H9 (cell line): ENCODE data around the gene KCTD1. TPM values are rescaled to one million over a fixed set of nuclear protein-coding genes. Genes with fewer than 3 reads are reported as not detected.
A peak's percentile ranks its signal among the peaks of the same experiment; 100 is the strongest.

Experiments
- DNase-seq: peaks from one replicate; pipeline ENCODE4 v3.0.0-alpha.2; 2017
- H2AFZ ChIP-seq: one replicate; pipeline ENCODE4 v1.6.1; 2013; ENCODE audit warnings: mild to moderate bottlenecking, low read length, control low read depth, moderate library complexity
- H2AK5ac ChIP-seq: 2 replicates; pipeline ENCODE4 v1.6.1; 2013; ENCODE audit warnings: low read length, control low read depth, mixed read lengths; ENCODE audit not compliant: insufficient read length
- H2BK120ac ChIP-seq: one replicate; pipeline ENCODE4 v1.6.1; 2013; ENCODE audit warnings: low read depth, mild to moderate bottlenecking, low read length, control low read depth, inconsistent platforms; ENCODE audit not compliant: poor library complexity, severe bottlenecking
- H2BK12ac ChIP-seq: 2 replicates; pipeline ENCODE4 v1.6.1; 2013; ENCODE audit warnings: low read length, control low read depth, mixed read lengths, low read depth; ENCODE audit not compliant: insufficient read length
- H2BK15ac ChIP-seq: 2 replicates; pipeline ENCODE4 v1.6.1; 2013; ENCODE audit warnings: low read depth, low read length, control low read depth
- H2BK20ac ChIP-seq: one replicate; pipeline ENCODE4 v1.6.1; 2013; ENCODE audit warnings: low read depth, mild to moderate bottlenecking, low read length, control low read depth, inconsistent platforms; ENCODE audit not compliant: poor library complexity, severe bottlenecking
- H2BK5ac ChIP-seq: 2 replicates; pipeline ENCODE4 v1.6.1; 2013; ENCODE audit warnings: low read length, control low read depth, mixed read lengths; ENCODE audit not compliant: insufficient read length
- H3K14ac ChIP-seq: 2 replicates; pipeline ENCODE4 v1.6.1; 2013; ENCODE audit warnings: low read length, control low read depth; ENCODE audit not compliant: insufficient read depth
- H3K18ac ChIP-seq: 2 replicates; pipeline ENCODE4 v1.6.1; 2013; ENCODE audit warnings: low read depth, mild to moderate bottlenecking, mixed read lengths, low read length, control low read depth; ENCODE audit not compliant: insufficient read length
- H3K23ac ChIP-seq: 2 replicates; pipeline ENCODE4 v1.6.1; 2013; ENCODE audit warnings: low read length, control low read depth, mixed read lengths, low read depth; ENCODE audit not compliant: insufficient read length
- H3K23me2 ChIP-seq: 2 replicates; pipeline ENCODE4 v1.6.1; 2013; ENCODE audit warnings: low read depth, mild to moderate bottlenecking, mixed read lengths, low read length, control low read depth; ENCODE audit not compliant: insufficient read length, poor library complexity, severe bottlenecking
- H3K27ac ChIP-seq: 2 replicates; pipeline ENCODE4 v1.5.1; 2013; ENCODE audit warnings: low read length, control low read depth, mixed read lengths, low read depth; ENCODE audit not compliant: insufficient read length
- H3K27me3 ChIP-seq: 2 replicates; pipeline ENCODE4 v1.6.1; 2013; ENCODE audit warnings: low read length, control low read depth, inconsistent platforms; ENCODE audit not compliant: insufficient read depth
- H3K4ac ChIP-seq: 2 replicates; pipeline ENCODE4 v1.6.1; 2013; ENCODE audit warnings: low read depth, mild to moderate bottlenecking, control low read depth, inconsistent platforms, low read length, moderate library complexity
- H3K4me1 ChIP-seq: 2 replicates; pipeline ENCODE4 v1.6.1; 2013; ENCODE audit warnings: low read length, control low read depth, inconsistent platforms; ENCODE audit not compliant: insufficient read depth
- H3K4me2 ChIP-seq: 2 replicates; pipeline ENCODE4 v1.6.1; 2013; ENCODE audit warnings: low read length, control low read depth, mixed read lengths; ENCODE audit not compliant: insufficient read length, insufficient read depth
- H3K56ac ChIP-seq: 2 replicates; pipeline ENCODE4 v1.6.1; 2013; ENCODE audit warnings: low read depth, mild to moderate bottlenecking, mixed read lengths, low read length, control low read depth; ENCODE audit not compliant: insufficient read length
- H3K79me1 ChIP-seq: 2 replicates; pipeline ENCODE4 v1.6.1; 2013; ENCODE audit warnings: low read depth, mild to moderate bottlenecking, moderate library complexity, low read length, control low read depth, inconsistent platforms; ENCODE audit not compliant: insufficient read depth, poor library complexity, severe bottlenecking
- H3K79me2 ChIP-seq: 2 replicates; pipeline ENCODE4 v1.6.1; 2013; ENCODE audit warnings: low read length, control low read depth, inconsistent platforms; ENCODE audit not compliant: insufficient read depth
- H3K9ac ChIP-seq: 2 replicates; pipeline ENCODE4 v1.6.1; 2013; ENCODE audit warnings: low read length, control low read depth, mixed read lengths; ENCODE audit not compliant: insufficient read length; ENCODE audit errors: extremely low read depth
- H3K9me3 ChIP-seq: one replicate; pipeline ENCODE4 v1.6.1; 2013; ENCODE audit warnings: low read depth, low read length, inconsistent platforms; ENCODE audit not compliant: control insufficient read depth
- H3T11ph ChIP-seq: one replicate; pipeline ENCODE4 v1.6.1; 2013; ENCODE audit warnings: mild to moderate bottlenecking, low read length, control low read depth, inconsistent platforms
- H4K20me1 ChIP-seq: one replicate; pipeline ENCODE4 v1.6.1; 2013; ENCODE audit not compliant: control insufficient read depth, insufficient read length, insufficient read depth
- H4K5ac ChIP-seq: 2 replicates; pipeline ENCODE4 v1.6.1; 2013; ENCODE audit warnings: low read depth, mild to moderate bottlenecking, mixed read lengths, low read length, control low read depth; ENCODE audit not compliant: insufficient read length
- H4K8ac ChIP-seq: replicated peaks from 2 replicates; pipeline ENCODE4 v1.6.1; 2013; ENCODE audit warnings: low read length, control low read depth, mixed read lengths, low read depth; ENCODE audit not compliant: insufficient read length
- H4K91ac ChIP-seq: 2 replicates; pipeline ENCODE4 v1.6.1; 2013; ENCODE audit warnings: low read depth, mild to moderate bottlenecking, moderate library complexity, mixed read lengths, low read length, control low read depth; ENCODE audit not compliant: insufficient read length
- H3K27ac Mint-ChIP-seq, 3 experiments: 2 replicates in 2 of 3; 3 replicates in 1 of 3; pipeline ENCODE4 v1.8.0; 2020 to 2021; ENCODE audit warnings: mixed read lengths in 3 of 3, mild to moderate bottlenecking in 1 of 3, moderate library complexity in 1 of 3
- H3K27me3 Mint-ChIP-seq: 2 replicates; pipeline ENCODE4 v1.8.0; 2021; ENCODE audit warnings: low read depth, mild to moderate bottlenecking, moderate library complexity, mixed read lengths
- H3K36me3 Mint-ChIP-seq, 3 experiments: 2 replicates in 2 of 3; 3 replicates in 1 of 3; pipeline ENCODE4 v1.8.0; 2020 to 2021; ENCODE audit warnings: low read depth in 3 of 3, mixed read lengths in 3 of 3; ENCODE audit not compliant: insufficient read depth in 1 of 3
- H3K4me1 Mint-ChIP-seq, 2 experiments: 2 replicates each; pipeline ENCODE4 v1.8.0; 2020; ENCODE audit warnings: mixed read lengths in 2 of 2
- H3K4me3 Mint-ChIP-seq, 2 experiments: 2 replicates in 1 of 2; 3 replicates in 1 of 2; pipeline ENCODE4 v1.8.0; 2020 to 2021; ENCODE audit warnings: mild to moderate bottlenecking in 2 of 2, mixed read lengths in 2 of 2, moderate library complexity in 1 of 2
- H3K9me3 Mint-ChIP-seq, 2 experiments: 2 replicates in 1 of 2; 3 replicates in 1 of 2; pipeline ENCODE4 v1.8.0; 2020; ENCODE audit warnings: mild to moderate bottlenecking in 2 of 2, mixed read lengths in 2 of 2, moderate library complexity in 1 of 2
- total RNA-seq: library from RNA; stranded (reverse); gene quantifications from 2 replicates; pipeline ENCODE4 v1.2.1, GENCODE V29; 2021
- TF ChIP-seq, protein P1 (sequence below): fragments of 200-600 bp; sonication (generic); conservative IDR thresholded peaks from 3 replicates; pipeline ENCODE4 v1.8.0; 2021; ENCODE audit warnings: antibody characterized with exemption, mild to moderate bottlenecking

KCTD1 gene
- total RNA-seq, 1 experiment from 2014 or later = 10.8 TPM

GRCh38 chr18:26565514-26565913 is 17.2 kb upstream of the KCTD1 start:
- peaks cover 30 to 37% of the 10 kb centered on the region in 2 experiments for H3K4me1 Mint-ChIP-seq
- peaks cover 0 to 5% (median 1%) of the 10 kb centered on the region in 3 experiments; a peak in 2 of 7 replicates for H3K36me3 Mint-ChIP-seq
- H2BK15ac ChIP-seq = no peak overlapping the region
- no peak overlapping the region for H3K4me2 ChIP-seq
- no peak overlapping the region for H3T11ph ChIP-seq
- H3K18ac ChIP-seq = no peak overlapping the region
- H2BK120ac ChIP-seq = no peak overlapping the region
- DNase-seq = no peak
- H4K8ac ChIP-seq = no peak overlapping the region
- no peak overlapping the region for H3K9ac ChIP-seq
- H4K5ac ChIP-seq = no peak overlapping the region
- peaks cover 32% of the 10 kb centered on the region for H3K27me3 Mint-ChIP-seq
- H3K27ac Mint-ChIP-seq = peak overlapping the region in 1 of 3 experiments; percentile 38; a peak in 2 of 7 replicates
- H3K4me3 Mint-ChIP-seq = no peak overlapping the region
- no peaks in the 10 kb centered on the region; the same call in 1 of the 2 replicates for H3K4me1 ChIP-seq
- no peaks in the 10 kb centered on the region; the same call in none of the 2 replicates for H3K27me3 ChIP-seq
- TF ChIP-seq, protein P1, sequence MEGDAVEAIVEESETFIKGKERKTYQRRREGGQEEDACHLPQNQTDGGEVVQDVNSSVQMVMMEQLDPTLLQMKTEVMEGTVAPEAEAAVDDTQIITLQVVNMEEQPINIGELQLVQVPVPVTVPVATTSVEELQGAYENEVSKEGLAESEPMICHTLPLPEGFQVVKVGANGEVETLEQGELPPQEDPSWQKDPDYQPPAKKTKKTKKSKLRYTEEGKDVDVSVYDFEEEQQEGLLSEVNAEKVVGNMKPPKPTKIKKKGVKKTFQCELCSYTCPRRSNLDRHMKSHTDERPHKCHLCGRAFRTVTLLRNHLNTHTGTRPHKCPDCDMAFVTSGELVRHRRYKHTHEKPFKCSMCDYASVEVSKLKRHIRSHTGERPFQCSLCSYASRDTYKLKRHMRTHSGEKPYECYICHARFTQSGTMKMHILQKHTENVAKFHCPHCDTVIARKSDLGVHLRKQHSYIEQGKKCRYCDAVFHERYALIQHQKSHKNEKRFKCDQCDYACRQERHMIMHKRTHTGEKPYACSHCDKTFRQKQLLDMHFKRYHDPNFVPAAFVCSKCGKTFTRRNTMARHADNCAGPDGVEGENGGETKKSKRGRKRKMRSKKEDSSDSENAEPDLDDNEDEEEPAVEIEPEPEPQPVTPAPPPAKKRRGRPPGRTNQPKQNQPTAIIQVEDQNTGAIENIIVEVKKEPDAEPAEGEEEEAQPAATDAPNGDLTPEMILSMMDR = no peak
- H2BK20ac ChIP-seq = no peak overlapping the region
- peaks cover 4% of the 10 kb centered on the region in 2 experiments for H3K9me3 Mint-ChIP-seq
- H2BK5ac ChIP-seq = no peak overlapping the region
- no peak overlapping the region for H3K56ac ChIP-seq
- no peak overlapping the region for H3K4ac ChIP-seq
- no peaks in the 10 kb centered on the region for H4K20me1 ChIP-seq
- no peaks in the 10 kb centered on the region for H3K9me3 ChIP-seq
- H3K79me2 ChIP-seq = no peaks in the 10 kb centered on the region
- no peak overlapping the region for H2BK12ac ChIP-seq
- H3K27ac ChIP-seq = no peak overlapping the region
- H2AK5ac ChIP-seq = no peak overlapping the region
- H3K23me2 ChIP-seq = no peaks in the 10 kb centered on the region
- H2AFZ ChIP-seq = no peak overlapping the region
- no peak overlapping the region for H3K23ac ChIP-seq
- no peaks in the 10 kb centered on the region for H3K79me1 ChIP-seq
- H3K14ac ChIP-seq = no peak overlapping the region
- no peak overlapping the region for H4K91ac ChIP-seq
